C4-2B (cell line): ENCODE measurements around the gene SMCO4.

Experiments used
- ZFX ChIP-seq: fragments of 450-650 bp; IDR thresholded peaks from 2 replicates; pipeline ENCODE4 v1.6.1; 2017
- TF ChIP-seq, protein P1 (sequence below): fragments of 450-650 bp; conservative IDR thresholded peaks from 2 replicates; pipeline ENCODE4 v1.5.1; 2017; ENCODE audit warnings: mild to moderate bottlenecking

DNA sequence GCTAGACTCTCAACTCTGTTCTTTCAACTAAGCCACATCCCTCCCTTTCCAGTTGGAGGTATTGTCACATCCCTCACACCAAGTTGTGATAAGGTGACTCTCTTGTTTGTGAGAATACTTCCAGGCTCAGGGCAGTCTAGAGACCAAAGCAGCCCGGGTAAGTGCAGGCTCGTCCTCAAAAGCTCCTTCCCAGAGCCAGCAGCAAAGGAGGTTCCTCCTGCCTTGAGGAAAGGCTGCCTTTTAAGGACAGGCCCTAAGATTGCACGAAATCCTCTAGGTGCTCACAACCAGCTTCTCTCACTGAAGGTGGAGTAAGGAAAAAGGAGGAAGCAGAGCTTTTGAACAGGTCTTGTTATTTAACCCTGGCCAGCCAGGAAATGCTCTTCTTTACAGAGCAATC is 53.4 kb downstream of the SMCO4 start:
- TF ChIP-seq, protein P1, sequence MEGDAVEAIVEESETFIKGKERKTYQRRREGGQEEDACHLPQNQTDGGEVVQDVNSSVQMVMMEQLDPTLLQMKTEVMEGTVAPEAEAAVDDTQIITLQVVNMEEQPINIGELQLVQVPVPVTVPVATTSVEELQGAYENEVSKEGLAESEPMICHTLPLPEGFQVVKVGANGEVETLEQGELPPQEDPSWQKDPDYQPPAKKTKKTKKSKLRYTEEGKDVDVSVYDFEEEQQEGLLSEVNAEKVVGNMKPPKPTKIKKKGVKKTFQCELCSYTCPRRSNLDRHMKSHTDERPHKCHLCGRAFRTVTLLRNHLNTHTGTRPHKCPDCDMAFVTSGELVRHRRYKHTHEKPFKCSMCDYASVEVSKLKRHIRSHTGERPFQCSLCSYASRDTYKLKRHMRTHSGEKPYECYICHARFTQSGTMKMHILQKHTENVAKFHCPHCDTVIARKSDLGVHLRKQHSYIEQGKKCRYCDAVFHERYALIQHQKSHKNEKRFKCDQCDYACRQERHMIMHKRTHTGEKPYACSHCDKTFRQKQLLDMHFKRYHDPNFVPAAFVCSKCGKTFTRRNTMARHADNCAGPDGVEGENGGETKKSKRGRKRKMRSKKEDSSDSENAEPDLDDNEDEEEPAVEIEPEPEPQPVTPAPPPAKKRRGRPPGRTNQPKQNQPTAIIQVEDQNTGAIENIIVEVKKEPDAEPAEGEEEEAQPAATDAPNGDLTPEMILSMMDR: no peak
- TF ChIP-seq ZFX: no peak
